ENCODE data around the gene DHRS12. TPM values are rescaled to one million over a fixed set of nuclear protein-coding genes. Genes with fewer than 3 reads are reported as not detected.

The DHRS12 gene, protein sequence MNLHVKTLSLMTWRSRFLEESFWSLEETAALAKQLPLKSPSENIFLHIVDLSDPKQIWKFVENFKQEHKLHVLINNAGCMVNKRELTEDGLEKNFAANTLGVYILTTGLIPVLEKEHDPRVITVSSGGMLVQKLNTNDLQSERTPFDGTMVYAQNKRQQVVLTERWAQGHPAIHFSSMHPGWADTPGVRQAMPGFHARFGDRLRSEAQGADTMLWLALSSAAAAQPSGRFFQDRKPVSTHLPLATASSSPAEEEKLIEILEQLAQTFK
- total RNA-seq (2014; rRNA removed; shearing (Covaris generic)): 2.1 and 2.2 TPM in 2 replicates

DNA sequence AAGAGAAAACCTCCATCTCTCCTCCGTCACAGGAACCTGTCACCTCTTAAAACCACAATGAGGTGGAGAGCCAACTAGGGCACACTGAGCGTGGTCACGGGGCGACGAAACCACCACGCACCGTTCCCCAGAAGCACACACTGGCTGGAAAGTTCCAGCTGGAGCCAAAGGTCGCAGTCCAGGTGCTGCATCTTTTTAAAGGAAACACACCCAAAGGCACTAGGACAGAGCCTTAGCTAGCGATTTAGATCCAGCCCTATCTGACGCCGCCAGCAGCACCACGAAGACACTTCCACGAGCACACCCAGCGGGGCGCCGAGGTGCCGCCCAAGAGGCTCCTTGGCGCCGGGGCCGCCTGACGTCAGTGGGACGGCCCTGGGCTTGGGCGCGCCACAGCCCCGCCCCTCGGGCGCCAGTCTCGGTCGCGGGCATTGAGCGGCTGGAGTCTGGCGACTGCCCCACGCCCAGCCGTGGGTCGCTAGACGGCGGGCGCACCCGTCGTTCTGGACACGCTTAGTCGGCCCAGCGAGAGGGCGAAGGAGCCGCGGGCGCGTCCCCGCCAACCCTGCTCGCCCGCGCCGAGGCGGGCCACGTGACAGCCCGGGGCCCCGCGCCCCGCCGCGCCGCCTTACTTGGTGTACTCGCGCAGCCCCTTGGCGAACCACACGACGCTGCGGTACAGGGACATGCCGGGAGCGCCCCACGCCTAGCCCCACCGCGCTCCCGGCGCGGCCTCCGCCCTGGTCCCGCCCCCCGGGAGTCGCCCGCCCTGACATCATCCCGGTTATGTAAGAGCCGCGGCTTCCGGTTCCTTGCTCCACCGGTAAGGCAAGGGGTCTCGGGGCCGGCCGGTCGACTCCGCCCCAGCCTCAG lies at the start of gene DHRS12:
Gene DHRS12 (minus strand): TSS at position 742 of the 873 bp plus-strand sequence. CDS start 4,504 bp downstream, outside the sequence.
- peak; percentile 80 for DNase-seq (ENCODE audit: low read depth)

DNA sequence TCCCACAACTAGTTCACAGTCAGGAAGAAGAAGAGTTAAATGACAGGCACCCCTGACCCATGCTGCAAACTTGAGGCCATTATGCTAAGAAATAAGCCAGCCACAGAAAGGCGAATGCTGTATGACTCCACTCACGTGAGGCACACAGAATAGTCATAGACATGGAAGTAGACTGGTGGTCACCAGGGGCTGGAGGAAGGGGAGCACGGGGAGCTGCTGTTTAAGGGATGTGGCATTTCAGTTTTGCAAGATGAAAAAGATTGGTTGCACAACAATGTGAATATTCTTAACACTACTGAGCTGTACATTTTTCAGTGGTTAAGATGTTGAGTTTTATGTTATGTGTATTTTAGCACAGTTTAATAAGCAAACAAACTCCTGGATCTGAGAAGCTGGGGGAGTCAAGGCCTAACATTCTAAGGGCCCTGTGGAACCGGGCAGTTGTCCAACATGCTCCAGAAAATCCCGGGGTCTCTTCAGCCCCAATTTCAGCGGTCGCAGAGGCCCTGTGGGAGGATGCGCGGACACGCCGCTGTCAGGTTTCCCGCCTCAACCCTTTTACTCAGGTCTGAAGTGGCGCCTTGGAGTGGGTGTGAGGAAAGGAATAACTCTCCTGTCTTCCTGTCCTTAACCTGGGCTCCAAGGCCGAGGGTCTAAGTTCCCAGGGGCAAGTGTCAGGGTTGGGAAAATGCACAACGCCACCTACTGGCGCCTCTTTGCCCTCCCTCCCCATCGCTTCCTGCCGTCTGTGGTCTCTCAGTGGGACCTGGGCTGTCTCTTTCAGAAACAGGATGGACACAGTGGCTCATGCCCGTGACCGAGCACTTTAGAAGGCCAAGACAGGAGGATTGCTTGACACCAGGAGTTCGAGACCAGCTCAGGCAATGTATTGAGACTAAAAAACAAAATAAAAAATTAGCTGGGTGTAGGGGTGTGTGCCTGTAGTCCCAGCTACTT lies 45.5 kb upstream of the DHRS12 start:
- DNase-seq (ENCODE audit: low read depth): peak; percentile 8

DNA sequence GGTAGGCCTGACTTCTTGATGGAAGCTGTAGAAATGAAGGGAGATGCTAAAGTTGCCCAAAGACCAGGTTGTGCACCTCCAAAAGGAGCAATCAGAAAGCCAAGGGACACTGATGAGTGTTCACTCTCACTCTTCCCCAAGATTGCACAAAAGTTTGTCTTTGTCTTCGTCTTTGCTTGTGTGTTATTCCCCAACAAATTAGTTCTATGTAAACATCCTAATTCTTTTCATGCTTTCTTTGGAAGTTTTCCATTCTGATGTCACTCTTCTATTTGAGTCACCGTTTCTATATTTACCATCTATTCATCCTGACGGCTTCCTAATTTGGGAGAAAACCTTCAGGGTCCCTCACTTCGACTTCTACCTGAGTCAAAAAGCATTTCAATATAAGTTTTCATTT lies 44.7 kb upstream of the DHRS12 start:
- DNase-seq (ENCODE audit: low read depth): peak; percentile 66

DNA sequence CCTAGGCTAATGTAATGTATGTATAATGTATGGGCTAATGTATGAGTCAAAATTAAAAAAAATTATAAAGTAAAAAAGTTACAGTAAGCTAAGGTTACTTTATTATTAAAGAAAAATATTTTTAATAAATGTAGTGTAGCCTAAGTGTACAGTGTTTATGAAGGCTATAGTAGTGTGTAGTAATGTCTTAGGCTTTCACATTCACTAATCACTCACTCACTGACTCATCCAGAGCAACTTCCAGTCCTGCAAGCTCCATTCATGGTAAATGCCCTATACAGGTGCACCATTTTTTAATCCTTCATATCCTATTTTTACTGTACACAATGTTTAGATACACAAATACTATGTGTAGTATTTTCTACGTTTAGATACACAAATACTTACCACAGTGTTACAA lies 42.8 kb upstream of the DHRS12 start:
- no peak for DNase-seq (ENCODE audit: low read depth)

DNA sequence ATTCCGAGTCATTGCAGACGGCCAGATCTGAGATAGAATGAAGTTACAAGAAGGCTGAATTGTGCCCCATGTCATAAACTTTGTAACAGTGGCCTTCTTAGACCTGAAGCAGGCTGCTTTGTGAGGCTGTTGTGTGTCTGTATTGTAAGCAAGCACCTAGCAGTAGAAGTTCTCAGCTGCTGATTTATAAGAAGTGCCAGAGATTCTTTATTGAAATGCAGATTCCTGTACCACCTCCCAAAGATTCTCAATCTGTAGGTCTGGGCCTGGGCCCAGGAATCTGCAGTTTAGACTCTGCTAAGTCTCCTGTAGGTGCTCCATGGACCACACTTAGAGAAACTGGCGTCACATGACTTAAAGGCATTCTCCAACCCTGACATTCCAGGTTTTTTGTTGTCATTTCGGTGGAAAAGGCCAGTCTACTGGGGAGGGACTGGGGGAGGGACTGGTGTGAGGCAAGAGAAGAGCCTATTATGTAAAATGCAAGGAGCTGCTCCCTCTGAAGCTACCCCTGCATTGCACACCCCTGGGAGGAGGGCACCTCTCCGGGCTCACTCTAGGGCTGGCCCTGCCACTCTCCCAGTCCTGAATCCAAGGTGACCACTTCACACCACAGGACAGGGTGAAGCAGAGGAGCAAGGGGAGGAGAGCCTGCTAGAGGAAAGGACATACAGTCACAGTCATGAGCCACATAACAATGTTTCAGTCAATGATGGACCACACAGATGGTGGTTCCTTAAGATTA lies 41.8 kb upstream of the DHRS12 start:
- no peak for DNase-seq (ENCODE audit: low read depth)

DNA sequence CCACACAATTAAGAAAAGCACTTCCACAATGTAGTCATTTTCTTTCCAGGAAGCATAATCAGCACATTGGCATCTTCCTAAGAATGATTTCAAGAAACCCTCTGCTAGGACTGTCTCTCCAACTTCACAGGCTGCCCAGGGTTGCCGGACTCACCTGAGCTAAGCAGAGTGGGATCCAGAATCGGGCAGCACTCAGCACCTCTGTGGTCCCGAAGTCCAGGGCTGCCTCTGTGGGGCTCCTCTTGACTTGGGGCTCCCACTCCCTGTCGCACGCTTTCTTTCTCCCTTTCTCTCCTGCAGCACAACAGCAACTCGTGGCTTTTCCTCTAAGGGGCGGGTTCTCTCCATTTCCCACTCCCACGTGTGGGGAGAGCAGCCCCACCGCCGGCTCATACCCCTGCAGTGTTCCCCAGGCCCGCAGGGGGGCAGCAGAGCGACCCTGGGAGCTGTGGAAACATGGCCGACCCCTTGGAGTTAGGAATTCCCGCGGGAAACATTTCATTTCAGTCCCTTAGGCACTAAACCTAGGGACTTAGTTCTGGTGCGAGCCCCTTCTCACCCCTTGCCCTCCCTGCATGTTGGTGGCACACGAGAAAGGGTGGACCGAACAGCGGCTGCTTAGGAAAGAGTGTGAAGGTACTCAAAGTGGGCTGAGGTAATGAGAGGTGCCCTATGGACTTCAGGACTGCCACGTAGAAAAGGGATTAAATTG lies 41.1 kb upstream of the DHRS12 start, which contains the start of gene TMEM272:
Gene TMEM272 (minus strand): TSS at position 316 of the 712 bp plus-strand sequence. CDS start 6,647 bp downstream, outside the sequence.
- peak; percentile 41 for DNase-seq (ENCODE audit: low read depth)

DNA sequence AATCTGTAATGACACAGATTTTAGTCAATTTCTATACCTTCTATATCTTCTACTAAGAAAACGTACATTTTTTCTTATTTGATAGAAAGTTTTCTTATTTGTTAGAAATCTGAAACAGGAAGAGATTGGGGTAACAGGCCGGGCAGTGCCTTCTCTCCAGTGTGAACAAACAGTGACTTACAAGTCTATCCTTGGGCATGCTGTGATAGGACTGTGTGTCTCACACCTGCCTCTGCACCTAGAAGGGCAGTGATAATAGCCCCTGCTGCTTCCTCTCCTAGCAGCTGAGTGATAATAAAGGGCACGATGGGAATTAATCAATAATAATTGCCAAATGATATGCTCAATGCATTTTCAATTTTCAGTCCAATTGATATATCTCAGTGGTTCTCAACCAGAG lies 39.6 kb upstream of the DHRS12 start:
- DNase-seq (ENCODE audit: low read depth): no peak

DNA sequence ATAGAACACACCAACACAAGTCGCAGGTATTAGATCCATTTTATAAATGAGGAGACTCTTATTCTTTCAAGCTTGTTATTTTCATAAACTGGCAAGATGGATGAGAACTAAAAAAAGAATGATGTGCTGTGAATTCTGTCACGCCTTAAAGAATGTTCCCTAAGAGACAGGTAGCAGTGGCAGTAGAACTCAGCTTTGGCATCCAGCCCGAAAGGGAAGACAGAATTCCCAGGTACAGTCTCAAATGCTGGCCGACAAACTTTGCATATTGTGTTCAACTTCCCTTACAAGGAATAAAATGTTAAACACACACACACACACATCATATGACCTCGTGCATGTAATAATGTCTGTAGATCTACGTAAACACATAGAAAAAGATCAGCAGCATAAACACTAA lies 37.8 kb upstream of the DHRS12 start:
- no peak for DNase-seq (ENCODE audit: low read depth)

DNA sequence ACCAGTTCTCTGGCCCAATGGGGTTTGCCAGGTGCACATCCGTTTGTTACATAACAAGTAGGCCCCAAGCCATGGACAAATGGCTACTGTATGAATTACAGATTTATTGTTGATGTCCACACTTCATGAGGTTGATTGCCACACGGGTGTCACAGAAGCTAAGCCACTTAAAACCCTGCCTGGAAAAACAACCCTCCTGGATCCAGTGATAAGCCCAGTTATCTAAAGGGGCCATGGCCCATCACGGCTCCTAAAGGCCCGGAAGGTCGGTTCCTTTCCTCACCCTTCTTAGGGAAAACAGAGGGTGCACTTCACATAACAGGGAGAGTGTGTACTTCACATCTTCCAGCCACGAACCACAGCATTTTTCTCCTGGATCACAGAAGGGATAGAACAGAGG lies 37.0 kb upstream of the DHRS12 start:
- DNase-seq (ENCODE audit: low read depth): no peak

DNA sequence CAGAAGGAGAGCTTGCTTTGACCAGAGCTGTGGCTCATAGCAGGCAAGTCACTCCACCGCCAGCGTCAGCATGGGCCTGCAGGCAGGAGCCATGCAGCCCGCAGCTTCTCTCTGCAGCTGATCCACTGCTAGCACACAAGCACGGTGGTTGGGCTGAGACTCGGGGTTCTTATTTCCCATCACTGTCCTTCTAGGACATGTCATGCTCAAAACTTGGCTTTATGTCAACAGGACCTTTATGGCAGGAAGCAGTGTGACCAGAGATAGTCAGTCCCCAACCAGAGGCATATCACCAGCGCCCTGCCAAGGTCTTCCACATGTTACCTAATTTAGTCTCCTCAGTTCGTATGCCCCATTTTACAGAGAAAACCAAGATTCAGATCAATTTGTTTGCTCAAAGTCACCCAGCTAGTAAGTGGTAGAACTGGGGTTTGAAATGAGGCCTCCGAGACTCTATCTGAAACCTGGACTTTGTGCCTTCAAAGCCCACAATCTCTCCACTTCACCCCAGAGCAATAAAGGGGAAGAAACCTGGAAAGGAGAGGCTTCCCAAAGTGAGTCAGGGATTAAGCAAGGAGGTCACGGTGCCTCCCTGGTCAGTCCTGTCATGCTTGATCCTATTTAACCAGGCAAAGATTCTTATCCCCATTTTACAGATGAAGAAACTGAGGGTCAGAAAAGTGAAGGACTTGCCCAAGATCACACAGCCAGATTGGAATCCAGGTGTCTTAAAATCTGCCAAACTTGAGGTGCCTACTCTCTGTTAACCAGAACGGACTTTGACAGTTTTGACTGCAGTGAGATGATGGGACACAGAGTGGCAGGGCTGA lies 36.0 kb upstream of the DHRS12 start:
- DNase-seq (ENCODE audit: low read depth): no peak

DNA sequence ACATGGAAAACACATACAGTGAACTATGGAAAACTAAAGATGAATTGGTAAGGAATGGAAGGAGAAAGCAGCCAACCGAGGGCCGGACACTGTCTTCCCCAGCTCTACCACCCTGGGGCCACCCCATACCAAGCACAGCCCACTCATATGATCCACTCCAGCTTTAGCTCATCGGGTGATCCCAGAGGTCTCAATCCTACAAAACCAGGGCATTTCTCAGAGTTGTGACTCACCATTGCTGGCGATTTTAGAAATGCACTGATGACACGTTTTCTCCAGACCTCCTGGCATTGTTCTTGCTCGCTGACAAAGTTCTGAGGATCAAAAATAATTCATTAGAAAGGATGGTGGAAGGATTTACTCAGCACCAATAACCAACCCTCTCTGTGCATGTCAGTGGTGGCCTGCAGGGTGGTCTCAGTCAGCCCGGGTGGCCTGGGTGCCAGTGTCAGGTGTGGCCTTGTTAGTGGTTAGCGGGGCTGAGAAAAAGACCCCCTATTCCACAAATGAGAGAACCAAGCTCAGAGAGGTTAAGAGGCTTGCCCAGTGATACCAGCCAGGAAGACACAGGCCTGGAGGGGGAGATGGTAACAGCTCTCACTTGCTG lies 34.4 kb upstream of the DHRS12 start:
- peak; percentile 53 for DNase-seq (ENCODE audit: low read depth)

DNA sequence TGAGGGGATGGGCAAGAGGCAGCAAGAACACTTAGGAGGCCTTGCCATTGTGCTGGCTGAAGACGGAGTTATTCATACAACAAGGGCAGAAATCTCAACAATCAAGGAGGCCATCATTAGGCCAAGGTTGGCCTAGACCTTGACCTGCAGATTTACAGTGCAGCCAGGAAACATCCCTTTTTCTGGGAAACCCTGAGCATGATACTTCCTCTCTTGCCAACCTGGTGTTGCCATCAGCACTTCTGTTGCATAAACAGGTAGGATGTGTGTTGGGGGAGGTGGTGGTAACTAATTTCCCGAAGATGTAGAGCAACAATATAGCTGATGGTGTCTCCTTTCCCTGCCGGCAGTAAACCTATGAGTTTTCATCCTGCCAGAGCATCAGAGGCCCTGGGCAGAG lies 33.1 kb upstream of the DHRS12 start:
- no peak for DNase-seq (ENCODE audit: low read depth)

DNA sequence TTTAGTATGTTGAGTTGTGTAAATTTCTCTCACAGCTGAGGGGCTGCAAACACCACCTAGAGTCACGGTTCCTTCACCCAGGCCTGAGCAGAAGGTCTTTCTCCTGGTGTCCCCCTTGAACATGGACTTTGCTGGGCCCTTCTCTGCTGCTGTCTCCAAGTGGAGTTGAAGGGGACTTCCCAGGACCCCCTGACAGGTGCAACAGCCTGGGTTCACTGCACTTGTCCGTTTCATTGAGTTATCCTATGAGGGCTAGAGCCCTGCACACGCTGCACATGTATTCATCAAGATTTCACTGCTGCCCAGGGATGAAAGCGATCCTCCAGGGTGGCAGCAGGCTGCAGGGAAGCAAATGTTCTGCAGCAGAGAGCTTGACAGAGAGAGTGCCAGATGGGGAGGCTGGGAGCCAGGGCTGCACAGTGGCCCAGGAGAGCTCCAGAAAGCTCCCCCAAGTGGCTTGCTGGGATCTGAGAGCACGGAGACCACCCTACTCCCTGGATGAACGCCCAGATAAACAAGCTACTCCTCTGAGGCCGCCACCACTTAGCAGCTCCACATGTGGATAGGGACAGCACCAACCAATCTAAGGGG lies 30.7 kb upstream of the DHRS12 start:
- DNase-seq (ENCODE audit: low read depth): no peak

DNA sequence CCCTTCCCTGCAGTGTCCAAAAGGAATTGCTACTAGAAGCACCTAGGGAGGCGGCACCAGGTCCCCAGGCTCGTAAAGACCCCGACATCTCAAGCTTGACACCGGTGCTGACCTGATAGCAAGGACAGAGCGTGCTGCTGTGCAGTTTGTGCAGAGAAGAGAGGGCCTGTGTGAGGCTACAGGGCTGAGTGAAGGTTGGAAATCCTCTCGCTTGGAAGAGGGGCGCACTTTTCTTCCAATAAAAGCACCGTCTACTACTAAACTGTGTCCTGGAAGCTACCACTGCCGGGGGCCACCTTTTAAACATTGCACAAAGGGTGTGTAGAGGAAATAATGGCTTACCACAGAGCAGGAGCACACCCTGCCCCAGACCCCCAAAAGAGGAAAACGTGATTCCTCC lies 30.0 kb upstream of the DHRS12 start:
- no peak for DNase-seq (ENCODE audit: low read depth)

DNA sequence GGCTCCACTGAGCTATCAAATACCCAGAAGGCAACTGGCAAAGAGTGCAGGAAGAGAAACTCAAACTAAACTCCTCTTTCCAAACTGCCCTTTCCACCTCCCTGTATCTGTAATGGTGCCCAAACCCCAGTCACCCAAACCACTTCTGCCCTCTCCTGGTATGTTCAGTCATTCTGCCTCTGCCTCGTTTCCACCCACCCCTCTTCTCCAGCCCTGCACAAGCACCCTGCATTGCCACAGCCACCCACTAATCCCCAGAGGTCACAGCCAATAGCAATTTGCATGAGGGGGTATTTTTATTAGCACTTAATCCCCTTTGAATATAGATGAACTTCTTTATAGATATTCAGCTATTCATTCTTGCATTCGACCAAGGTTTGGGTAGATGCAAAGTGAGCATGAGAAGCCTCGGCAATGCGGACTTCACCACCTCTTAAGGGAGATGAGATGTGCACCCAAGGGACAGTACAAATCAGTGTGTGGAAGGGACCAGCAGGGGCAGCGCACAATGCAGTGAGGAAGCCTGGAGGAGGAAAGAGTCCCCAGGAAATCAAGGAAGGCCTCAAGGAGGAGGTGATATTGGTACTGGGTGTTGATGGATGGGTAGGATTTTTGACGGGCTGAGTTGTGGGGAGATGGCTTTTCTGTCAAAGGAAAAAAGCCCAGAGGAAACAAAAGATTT lies 28.6 kb upstream of the DHRS12 start:
- DNase-seq (ENCODE audit: low read depth): peak; percentile 7

DNA sequence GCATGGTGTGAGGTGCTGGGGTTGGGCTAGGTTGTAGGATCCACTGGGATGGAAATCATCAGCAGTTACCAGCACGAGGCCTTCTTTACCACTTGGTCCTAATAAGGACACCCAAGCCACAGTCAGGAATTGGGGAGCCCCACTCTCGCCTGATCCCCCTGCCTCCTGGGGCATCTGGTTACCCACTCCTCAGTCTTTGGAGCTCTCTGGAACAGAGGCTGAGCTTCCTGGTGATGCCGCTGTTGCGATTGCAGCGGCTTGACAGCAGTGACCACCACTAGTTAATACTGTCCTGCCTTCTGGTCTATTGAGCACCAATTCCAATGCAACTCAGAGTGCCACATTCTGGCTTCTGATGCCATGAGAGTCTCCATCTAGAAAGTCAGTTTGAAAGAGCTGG lies 27.6 kb upstream of the DHRS12 start:
- DNase-seq (ENCODE audit: low read depth): no peak

DNA sequence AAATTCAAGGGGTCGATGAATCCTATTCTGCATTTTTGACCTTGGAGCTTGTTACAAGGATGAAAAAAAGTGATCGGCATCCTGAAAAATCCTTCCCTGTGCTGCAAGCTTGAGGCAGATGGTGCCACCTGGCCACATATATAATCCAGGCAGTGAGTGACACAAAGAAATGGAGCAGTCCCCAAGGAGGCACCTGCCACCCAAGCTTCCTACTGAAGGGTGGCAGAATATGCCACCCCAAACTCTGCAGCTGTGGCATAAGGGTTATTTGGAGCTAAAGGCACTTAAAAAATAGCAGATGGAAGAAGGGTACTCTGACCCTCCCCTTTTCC lies 25.6 kb upstream of the DHRS12 start:
- no peak for DNase-seq (ENCODE audit: low read depth)

Data from M059J (cell line).